Neural progenitor cell (in vitro differentiated cells): ENCODE data around the gene MRPS6. TPM values are rescaled to one million over a fixed set of nuclear protein-coding genes. Genes with fewer than 3 reads are reported as not detected.

Experiments used
- DNase-seq: peaks from one replicate; pipeline ENCODE4 v3.0.0-alpha.2; 2016; ENCODE audit warnings: low spot score
- H2AFZ ChIP-seq: fragments of 200-600 bp; sonication (generic); replicated peaks from 2 replicates; pipeline ENCODE4 v1.6.1; 2016; ENCODE audit warnings: antibody characterized with exemption
- H3F3A ChIP-seq: fragments of 200-600 bp; sonication (generic); 2 replicates; pipeline ENCODE4 v1.6.1; 2016; ENCODE audit warnings: antibody characterized with exemption, low read depth
- H3K27ac ChIP-seq: fragments of 200-600 bp; sonication (generic); 2 replicates; pipeline ENCODE4 v1.5.1; 2016; ENCODE audit warnings: mild to moderate bottlenecking
- H3K27me3 ChIP-seq: fragments of 200-600 bp; sonication (generic); 2 replicates; pipeline ENCODE4 v1.6.1; 2016; ENCODE audit warnings: mild to moderate bottlenecking, moderate library complexity
- H3K36me3 ChIP-seq: fragments of 200-600 bp; sonication (generic); 2 replicates; pipeline ENCODE4 v1.5.1; 2016
- H3K4me1 ChIP-seq: fragments of 200-600 bp; sonication (generic); 2 replicates; pipeline ENCODE4 v1.6.1; 2016; ENCODE audit warnings: mixed run types
- H3K4me2 ChIP-seq: fragments of 200-600 bp; sonication (generic); 2 replicates; pipeline ENCODE4 v1.6.1; 2016
- H3K4me3 ChIP-seq: fragments of 200-600 bp; sonication (generic); 2 replicates; pipeline ENCODE4 v1.5.1; 2016
- H3K79me2 ChIP-seq: fragments of 200-600 bp; sonication (generic); 2 replicates; pipeline ENCODE4 v1.6.1; 2016; ENCODE audit warnings: low read depth
- H3K9ac ChIP-seq: fragments of 200-600 bp; sonication (generic); 2 replicates; pipeline ENCODE4 v1.6.1; 2016
- H3K9me3 ChIP-seq: fragments of 200-600 bp; sonication (generic); 2 replicates; pipeline ENCODE4 v1.5.1; 2016; ENCODE audit warnings: low read depth
- H4K20me1 ChIP-seq: fragments of 200-600 bp; sonication (generic); 2 replicates; pipeline ENCODE4 v1.6.1; 2016; ENCODE audit warnings: low read depth
- H3K27ac Mint-ChIP-seq: 3 replicates; pipeline ENCODE4 v1.8.0; 2021; ENCODE audit warnings: mixed read lengths
- H3K27me3 Mint-ChIP-seq: 2 replicates; pipeline ENCODE4 v1.8.0; 2022; ENCODE audit warnings: low read depth, mild to moderate bottlenecking, inconsistent platforms, moderate library complexity, mixed read lengths; ENCODE audit not compliant: insufficient read depth
- H3K36me3 Mint-ChIP-seq: 3 replicates; pipeline ENCODE4 v1.8.0; 2021; ENCODE audit warnings: mixed read lengths
- H3K4me1 Mint-ChIP-seq: 3 replicates; pipeline ENCODE4 v1.8.0; 2021; ENCODE audit warnings: mixed read lengths
- H3K4me3 Mint-ChIP-seq: 3 replicates; pipeline ENCODE4 v1.8.0; 2021; ENCODE audit warnings: mild to moderate bottlenecking, moderate library complexity, mixed read lengths
- H3K9me3 Mint-ChIP-seq: 3 replicates; pipeline ENCODE4 v1.8.0; 2020; ENCODE audit warnings: mixed read lengths
- CTCF ChIP-seq: fragments of 200-600 bp; sonication (generic); IDR thresholded peaks from 2 replicates; pipeline ENCODE4 v1.5.1; 2017; ENCODE audit warnings: antibody characterized with exemption, mild to moderate bottlenecking
- EZH2 ChIP-seq: fragments of 200-600 bp; sonication (generic); IDR thresholded peaks from 2 replicates; pipeline ENCODE4 v1.6.1; 2017; ENCODE audit warnings: antibody characterized with exemption, mild to moderate bottlenecking, moderate library complexity
- EZH2phosphoT487 ChIP-seq: fragments of 200-600 bp; sonication (generic); IDR thresholded peaks from 2 replicates; pipeline ENCODE4 v1.6.1; 2017; ENCODE audit warnings: antibody characterized with exemption
- total RNA-seq: library from RNA; depleted of rRNA; stranded (reverse); fragments of >200 nt; gene quantifications from 2 replicates; pipeline ENCODE4 v1.2.3, GENCODE V29; 2015; ENCODE audit warnings: low replicate concordance

The MRPS6 gene
- total RNA-seq, 1 donor from 2014 or later = 108 TPM

- no peak overlapping the region for H2AFZ ChIP-seq
- no peak for TF ChIP-seq EZH2phosphoT487
- no peak overlapping the region for H3K4me2 ChIP-seq
- H3K27me3 ChIP-seq = peaks cover 16% of the 10 kb centered on the region
- no peaks in the 10 kb centered on the region for H3K36me3 ChIP-seq
- H3K27me3 Mint-ChIP-seq = no peaks in the 10 kb centered on the region
- peaks cover 22% of the 10 kb centered on the region for H3F3A ChIP-seq
- H3K9me3 ChIP-seq = no peaks in the 10 kb centered on the region
- no peak overlapping the region for H3K4me3 ChIP-seq
- H3K27ac Mint-ChIP-seq = peak overlapping the region; percentile 6
- H3K9ac ChIP-seq = no peak overlapping the region
- H3K79me2 ChIP-seq = peaks cover 28% of the 10 kb centered on the region
- DNase-seq = no peak
- H4K20me1 ChIP-seq = peaks cover 26% of the 10 kb centered on the region
- no peak overlapping the region for H3K27ac ChIP-seq
- peak overlapping the region; percentile 79 for H3K4me3 Mint-ChIP-seq
- H3K4me1 Mint-ChIP-seq = peaks cover 28% of the 10 kb centered on the region
- peaks cover 22% of the 10 kb centered on the region for H3K4me1 ChIP-seq
- no peaks in the 10 kb centered on the region for H3K9me3 Mint-ChIP-seq
- H3K36me3 Mint-ChIP-seq = peaks cover 24% of the 10 kb centered on the region
These were observed 1.7 kb upstream of the MRPS6 start for GRCh38 chr21:34071683-34072082.

GRCh38 chr21:34072145-34073031, 990 bp upstream of the MRPS6 start:
- Histone ChIP-seq H3K9ac (no peak overlapping the region), H3F3A (peaks cover 22% of the 10 kb centered on the region), H2AFZ (peak overlapping the region; percentile 58), H4K20me1 (peaks cover 34% of the 10 kb centered on the region), H3K27ac (no peak overlapping the region), H3K4me3 (peak overlapping the region; percentile 37), H3K9me3 (no peaks in the 10 kb centered on the region), H3K4me1 (peaks cover 29% of the 10 kb centered on the region), H3K36me3 (peaks cover 3% of the 10 kb centered on the region), H3K27me3 (peaks cover 16% of the 10 kb centered on the region), H3K79me2 (peaks cover 35% of the 10 kb centered on the region), H3K4me2 (peak overlapping the region; percentile 67)
- no peaks in the 10 kb centered on the region for H3K9me3 Mint-ChIP-seq
- no peak for DNase-seq
- H3K36me3 Mint-ChIP-seq = peaks cover 31% of the 10 kb centered on the region
- peak overlapping the region; percentile 6 for H3K27ac Mint-ChIP-seq
- H3K27me3 Mint-ChIP-seq = no peaks in the 10 kb centered on the region
- peak overlapping the region; percentile 79 for H3K4me3 Mint-ChIP-seq
- H3K4me1 Mint-ChIP-seq = peaks cover 31% of the 10 kb centered on the region
- TF ChIP-seq EZH2phosphoT487 (no peak), CTCF (no peak), EZH2 (no peak)

GRCh38 chr21:34073749-34074282, 438 bp downstream of the MRPS6 start:
- Histone ChIP-seq H3K4me3 (peak overlapping the region; percentile 96), H3K9me3 (no peaks in the 10 kb centered on the region), H3K79me2 (peaks cover 49% of the 10 kb centered on the region), H3K27ac (peak overlapping the region; percentile 94), H3K4me2 (peak overlapping the region; percentile 85), H3K27me3 (peaks cover 16% of the 10 kb centered on the region), H3F3A (peaks cover 22% of the 10 kb centered on the region), H2AFZ (no peak overlapping the region), H3K4me1 (peaks cover 44% of the 10 kb centered on the region), H3K9ac (peak overlapping the region; percentile 74), H3K36me3 (peaks cover 13% of the 10 kb centered on the region), H4K20me1 (peaks cover 48% of the 10 kb centered on the region)
- no peak for TF ChIP-seq EZH2
- no peak for TF ChIP-seq EZH2phosphoT487
- no peak for TF ChIP-seq CTCF
- Mint-ChIP-seq H3K9me3 (no peaks in the 10 kb centered on the region), H3K4me1 (peaks cover 44% of the 10 kb centered on the region), H3K4me3 (peak overlapping the region; percentile 98), H3K27me3 (no peaks in the 10 kb centered on the region), H3K27ac (no peak overlapping the region), H3K36me3 (peaks cover 44% of the 10 kb centered on the region)
- peak; percentile 67 for DNase-seq
